ENCODE data around the gene DNAH10. TPM values are rescaled to one million over a fixed set of nuclear protein-coding genes. Genes with fewer than 3 reads are reported as not detected.

The DNAH10 gene
- total RNA-seq, result under 1 TPM; 0.38 to 0.43 TPM

- DNase-seq (peak; percentile 69), ATAC-seq (peak; percentile 81)
- POLR2A ChIA-PET, result interaction anchor here (0.8 to 1.9 kb wide), 9 partner anchors 8 to 128 kb away, joined by 3 to 5 read pairs (median 3); partner anchors contain the start of genes ATP6V0A2 and GTF2H3
- CTCF ChIA-PET, result interaction anchor here (0.7 to 1.4 kb wide), 9 partner anchors 10 to 229 kb away, joined by 3 to 7 read pairs (median 3); partner anchors contain the start of gene ATP6V0A2
- H3K4me3 Mint-ChIP-seq, result peak within 1 kb of the TSS; percentile 70
- peaks cover 8% of the 10 kb centered on the region for H3K36me3 Mint-ChIP-seq (ENCODE audit: low read depth)
- intact Hi-C loops (cut with micrococcal nuclease), result no loop called here
- no peaks in the 10 kb centered on the region for H3K9me3 Mint-ChIP-seq
- peaks cover 1% of the 10 kb centered on the region for H3K27me3 Mint-ChIP-seq
- no peak within 1 kb of the TSS for H3K27ac Mint-ChIP-seq
- H3K4me1 Mint-ChIP-seq (ENCODE audit: low read depth), result peaks cover 6% of the 10 kb centered on the region
- TF ChIP-seq CTCF (IDR thresholded peaks at IDR 0.05), result peak; percentile 61
Measured at GRCh38 chr12:123761841-123762714, at the start of gene DNAH10. Gene DNAH10, plus strand, starts transcription at chr12:123762301. Its CDS starts 36 bp downstream, at chr12:123762337.

- Mint-ChIP-seq H3K9me3 (no peaks in the 10 kb centered on the region), H3K27me3 (no peaks in the 10 kb centered on the region), H3K27ac (peak overlapping the region; percentile 88), H3K36me3 (ENCODE audit: low read depth) (peaks cover 13% of the 10 kb centered on the region), H3K4me3 (peak overlapping the region; percentile 95), H3K4me1 (ENCODE audit: low read depth) (peaks cover 36% of the 10 kb centered on the region)
- no peak for TF ChIP-seq CTCF (IDR thresholded peaks at IDR 0.05)
- POLR2A ChIA-PET, result interaction anchor here (0.9 to 4.8 kb wide), 18 partner anchors 12 to 1227 kb away, joined by 3 to 59 read pairs (median 4); partner anchors contain the start of genes DDX55, DNAH10, GTF2H3 and MPHOSPH9
- ATAC-seq (no peak), DNase-seq (no peak)
- CTCF ChIA-PET, result interaction anchor here (0.8 to 2.4 kb wide), 9 partner anchors 10 to 270 kb away, joined by 3 to 8 read pairs (median 4); partner anchors contain the start of gene DNAH10
- intact Hi-C loops (cut with micrococcal nuclease), result no loop called here
Measured at GRCh38 chr12:123712780-123713319, 49.3 kb upstream of the DNAH10 start.

- Mint-ChIP-seq H3K9me3 (no peaks in the 10 kb centered on the region), H3K4me1 (ENCODE audit: low read depth) (peaks cover 36% of the 10 kb centered on the region), H3K27ac (peak overlapping the region; percentile 88), H3K36me3 (ENCODE audit: low read depth) (peaks cover 13% of the 10 kb centered on the region), H3K4me3 (peak overlapping the region; percentile 95), H3K27me3 (no peaks in the 10 kb centered on the region)
- no peak for ATAC-seq
- TF ChIP-seq CTCF (IDR thresholded peaks at IDR 0.05), result no peak
- ChIA-PET POLR2A (interaction anchor here (0.9 to 4.8 kb wide), 13 partner anchors 11 to 480 kb away, joined by 3 to 59 read pairs (median 4); partner anchors contain the start of genes DDX55, DNAH10, MPHOSPH9 and MTRFR), CTCF (interaction anchor here (0.8 to 2.4 kb wide), 9 partner anchors 9 to 270 kb away, joined by 3 to 8 read pairs (median 4); partner anchors contain the start of gene DNAH10)
- DNase-seq, result peak; percentile 24
- intact Hi-C loops (cut with micrococcal nuclease), result no loop called here
Measured at GRCh38 chr12:123713398-123713797, 48.7 kb upstream of the DNAH10 start.

GRCh38 chr12:123713823-123714585, 48.1 kb upstream of the DNAH10 start:
- TF ChIP-seq CTCF (IDR thresholded peaks at IDR 0.05), result no peak
- H3K27ac Mint-ChIP-seq, result peak overlapping the region; percentile 88
- H3K4me3 Mint-ChIP-seq, result peak overlapping the region; percentile 95
- no peaks in the 10 kb centered on the region for H3K9me3 Mint-ChIP-seq
- CTCF ChIA-PET, result interaction anchor here (0.7 to 2.4 kb wide), 10 partner anchors 9 to 1075 kb away, joined by 3 to 8 read pairs (median 4); no protein-coding TSS in a partner anchor
- intact Hi-C loops (cut with micrococcal nuclease), result no loop called here
- POLR2A ChIA-PET, result interaction anchor here (0.7 to 4.8 kb wide), 13 partner anchors 11 to 348 kb away, joined by 3 to 59 read pairs (median 4); partner anchors contain the start of genes DDX55, DNAH10 and TCTN2
- H3K27me3 Mint-ChIP-seq, result no peaks in the 10 kb centered on the region
- ATAC-seq, result peak; percentile 28
- peak; percentile 62 for DNase-seq
- peaks cover 15% of the 10 kb centered on the region for H3K36me3 Mint-ChIP-seq (ENCODE audit: low read depth)
- peaks cover 38% of the 10 kb centered on the region for H3K4me1 Mint-ChIP-seq (ENCODE audit: low read depth)

Measured in activated CD8-positive, alpha-beta T cell treated with anti-CD3 and anti-CD28 coated beads for 36 hours (primary cell).